SK-N-SH (cell line): ENCODE results near the gene PERM1. TPM values are rescaled to one million over a fixed set of nuclear protein-coding genes. Genes with fewer than 3 reads are reported as not detected.
"Not testable (repeated sequence)": the region's sequence is repeated elsewhere in the genome, so short reads cannot be mapped to it uniquely, and the experiment has no call there.

Experiments used
- CTCF ChIA-PET: fragments of 300-600, 350-600 bp; formaldehyde crosslinking; extraction: SDS; loops from one replicate; lab custom pipeline; 2021; lab: Yijun Ruan, JAX
- POLR2A ChIA-PET: fragments of 350-600 bp; sonication (Branson Sonifier 250); formaldehyde crosslinking; extraction: SDS; loops from one replicate; lab custom pipeline; 2020; ENCODE audit warnings: antibody characterized with exemption, inconsistent platforms; lab: Yijun Ruan, JAX
- DNase-seq: peaks from one replicate; pipeline ENCODE4 v3.0.0; 2012
- H2AFZ ChIP-seq: fragments of 200-600 bp; sonication (generic); 2 replicates; pipeline ENCODE4 v1.8.1; 2016; ENCODE audit warnings: antibody characterized with exemption, mild to moderate bottlenecking, low read depth
- H3F3A ChIP-seq: fragments of 200-600 bp; sonication (generic); replicated peaks from 2 replicates; pipeline ENCODE3; 2016; ENCODE audit warnings: antibody characterized with exemption, mild to moderate bottlenecking; ENCODE audit not compliant: insufficient read depth
- H3K27ac ChIP-seq, 2 experiments: fragments of 200-500 bp in 1 of 2; fragments of 200-600 bp in 1 of 2; sonication (Bioruptor generic) in 1 of 2; sonication (generic), shearing (Covaris generic) in 1 of 2; 2 replicates each; pipeline versions ENCODE4 v1.5.1 to v1.6.1; 2014 to 2016; ENCODE audit warnings: low read depth in 2 of 2, inconsistent platforms in 1 of 2, low read length in 1 of 2, mild to moderate bottlenecking in 1 of 2, mixed read lengths in 1 of 2
- H3K27me3 ChIP-seq: fragments of 200-600 bp; sonication (generic), shearing (Covaris generic); 2 replicates; pipeline ENCODE4 v1.6.1; 2016; ENCODE audit warnings: mixed run types; ENCODE audit not compliant: insufficient read depth
- H3K36me3 ChIP-seq, 2 experiments: fragments of 200-500 bp in 1 of 2; fragments of 200-600 bp in 1 of 2; sonication (Bioruptor generic) in 1 of 2; sonication (generic) in 1 of 2; replicated peaks in 1 of 2; 2 replicates each; pipeline versions ENCODE3 to v1.5.1; 2014 to 2016; ENCODE audit warnings: low read length in 1 of 2, mild to moderate bottlenecking in 1 of 2; ENCODE audit not compliant: insufficient read depth in 2 of 2, control insufficient read depth in 1 of 2
- H3K4me1 ChIP-seq, 2 experiments: fragments of 200-500 bp in 1 of 2; fragments of 200-600 bp in 1 of 2; sonication (Bioruptor generic) in 1 of 2; sonication (generic), shearing (Covaris generic) in 1 of 2; 2 replicates each; pipeline versions ENCODE4 v1.5.1 to v1.6.1; 2014 to 2016; ENCODE audit warnings: low read depth in 1 of 2, low read length in 1 of 2, mixed run types in 1 of 2; ENCODE audit not compliant: insufficient read depth in 2 of 2, control insufficient read depth in 1 of 2
- H3K4me2 ChIP-seq: fragments of 200-600 bp; sonication (generic), shearing (Covaris generic); 2 replicates; pipeline ENCODE4 v1.6.1; 2017; ENCODE audit warnings: mixed run types
- H3K4me3 ChIP-seq, 2 experiments: fragments of 200-500 bp in 1 of 2; fragments of 200-600 bp in 1 of 2; sonication (Bioruptor generic) in 1 of 2; sonication (generic), shearing (Covaris generic) in 1 of 2; 2 replicates each; pipeline versions ENCODE4 v1.5.1 to v1.8.1; 2014 to 2016; ENCODE audit warnings: low read depth in 2 of 2, inconsistent platforms in 1 of 2, low read length in 1 of 2, mild to moderate bottlenecking in 1 of 2, mixed read lengths in 1 of 2, moderate library complexity in 1 of 2
- H3K79me2 ChIP-seq: fragments of 200-600 bp; sonication (generic); 2 replicates; pipeline ENCODE4 v1.8.1; 2017; ENCODE audit warnings: mild to moderate bottlenecking; ENCODE audit not compliant: insufficient read depth
- H3K9ac ChIP-seq: fragments of 200-600 bp; sonication (generic); 2 replicates; pipeline ENCODE4 v1.6.1; 2017; ENCODE audit warnings: mixed run types
- H3K9me2 ChIP-seq: fragments of 200-600 bp; sonication (generic); 2 replicates; pipeline ENCODE4 v1.6.1; 2017; ENCODE audit warnings: mixed run types
- H3K9me3 ChIP-seq: fragments of 200-600 bp; sonication (generic); 2 replicates; pipeline ENCODE4 v1.6.1; 2017; ENCODE audit warnings: mixed run types, mild to moderate bottlenecking, moderate library complexity
- H4K20me1 ChIP-seq: fragments of 200-600 bp; sonication (generic); 2 replicates; pipeline ENCODE4 v1.6.1; 2017; ENCODE audit warnings: mild to moderate bottlenecking, mixed run types; ENCODE audit not compliant: insufficient read depth
- ELF1 ChIP-seq: IDR thresholded peaks from 2 replicates; pipeline ENCODE4 v1.4.0; 2012
- FOSL2 ChIP-seq: IDR thresholded peaks from 2 replicates; pipeline ENCODE4 v1.4.0; 2012; ENCODE audit warnings: low read depth, mild to moderate bottlenecking, moderate library complexity, borderline replicate concordance
- FOXM1 ChIP-seq: IDR thresholded peaks from 2 replicates; pipeline ENCODE4 v1.4.0; 2012; ENCODE audit warnings: low read depth, mild to moderate bottlenecking
- JUND ChIP-seq: IDR thresholded peaks from 2 replicates; pipeline ENCODE4 v1.4.0; 2012
- MXI1 ChIP-seq: IDR thresholded peaks from 2 replicates; pipeline ENCODE4 v1.6.1; 2012; ENCODE audit warnings: mild to moderate bottlenecking, low read depth, low read length, improper control_type of control experiment
- NRF1 ChIP-seq: IDR thresholded peaks from 2 replicates; pipeline ENCODE4 v1.6.1; 2012; ENCODE audit warnings: low read depth, mild to moderate bottlenecking, low read length
- SIN3A ChIP-seq: IDR thresholded peaks from 2 replicates; pipeline ENCODE4 v1.6.1; 2012; ENCODE audit warnings: low read depth, mild to moderate bottlenecking, low read length, moderate library complexity, borderline replicate concordance
- WGBS: methylation state at CpG from one replicate; pipeline ENCODE4 v1.1.6; 2017; ENCODE audit warnings: low lambda C conversion rate; 5-methylcytosine and 5-hydroxymethylcytosine counted together
- polyA plus RNA-seq, 3 experiments: library from polyadenylated mRNA; depleted of rRNA; stranded (reverse); fragments of >200 nt; gene quantifications; 2 replicates each; pipeline ENCODE4 v1.2.3, GENCODE V29; 2012

The PERM1 gene
- polyA plus RNA-seq, 1 of the 3 experiments (the other 2 are of a cell fraction): 0.25 TPM

DNA sequence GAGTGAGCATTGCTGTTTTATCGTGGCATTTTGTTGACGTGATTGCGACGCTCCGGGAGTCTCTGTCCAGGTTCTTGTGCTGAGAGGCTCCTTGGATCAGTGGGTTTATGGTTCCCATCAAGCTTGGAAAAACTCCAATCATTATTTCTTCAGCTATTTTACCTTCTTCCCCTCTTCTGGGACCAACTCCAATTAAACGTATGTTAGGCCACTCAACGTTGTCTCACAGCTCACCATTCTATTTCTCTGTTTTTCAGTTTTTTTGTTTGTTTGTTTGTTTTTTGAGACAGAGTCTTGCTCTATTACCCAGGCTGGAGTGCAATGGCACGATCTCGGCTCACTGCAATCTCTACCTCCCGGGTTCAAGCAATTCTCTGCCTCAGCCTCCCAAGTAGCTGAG, 10.0 kb upstream of the PERM1 start:
- TF ChIP-seq FOXM1 (no peak), NRF1 (no peak), FOSL2 (no peak), MXI1 (no peak), JUND (no peak), ELF1 (no peak)
- TF ChIP-seq, all 33 proteins: peak for 0
- Histone ChIP-seq H3K4me2 (no peak overlapping the region), H3F3A (no peaks in the 10 kb centered on the region), H3K36me3 (no peaks in the 10 kb centered on the region), H4K20me1 (no peaks in the 10 kb centered on the region), H2AFZ (no peak overlapping the region), H3K79me2 (no peaks in the 10 kb centered on the region), H3K9ac (no peak overlapping the region), H3K27ac (no peak overlapping the region), H3K9me3 (peaks cover 4% of the 10 kb centered on the region; the same call in 1 of the 2 replicates), H3K27me3 (peaks cover 16% of the 10 kb centered on the region; the same call in 1 of the 2 replicates), H3K9me2 (no peaks in the 10 kb centered on the region), H3K4me3 (no peak overlapping the region), H3K4me1 (peaks cover 0 to 3% of the 10 kb centered on the region in 2 experiments; a peak in 1 of 4 replicates)
- CTCF ChIA-PET: interaction anchor here (0.9 to 13.2 kb wide), 7 partner anchors 9 to 130 kb away, joined by 3 to 246 read pairs (median 6); partner anchors contain the start of gene PERM1
- DNase-seq: no peak
- POLR2A ChIA-PET: no interaction called here
- 90% methylated on average over 10 of the region's 10 CpGs for WGBS

DNA sequence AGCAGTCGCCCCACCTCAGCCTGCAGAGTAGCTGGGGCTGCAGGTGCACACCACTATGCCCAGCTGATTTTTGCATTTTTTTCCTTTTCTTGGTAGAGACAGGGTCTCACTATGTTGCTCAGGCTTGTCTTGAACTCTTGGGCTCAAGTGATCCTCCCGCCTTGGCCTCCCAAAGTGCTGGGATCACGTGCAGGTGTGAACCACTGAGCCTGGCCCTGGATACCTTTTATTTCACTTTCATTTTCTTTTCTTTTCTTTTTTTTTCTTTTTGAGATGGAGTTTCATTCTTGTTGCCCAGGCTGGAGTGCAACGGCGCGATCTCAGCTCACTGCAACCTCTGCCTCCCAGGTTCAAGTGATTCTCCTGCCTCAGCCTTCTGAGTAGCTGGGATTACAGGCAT, 9.4 kb upstream of the PERM1 start:
- H3K9me2 ChIP-seq, H3K27ac ChIP-seq, POLR2A ChIA-PET, H3K9me3 ChIP-seq, H4K20me1 ChIP-seq, H3K79me2 ChIP-seq, H3K36me3 ChIP-seq, H3F3A ChIP-seq, H2AFZ ChIP-seq, DNase-seq, H3K9ac ChIP-seq, H3K4me1 ChIP-seq, H3K4me2 ChIP-seq, H3K4me3 ChIP-seq: not testable (repeated sequence)
- peaks cover 16% of the 10 kb centered on the region; the same call in 1 of the 2 replicates for H3K27me3 ChIP-seq
- 81% methylated on average over 6 of the region's 6 CpGs for WGBS
- CTCF ChIA-PET: interaction anchor here (1.4 to 13.2 kb wide), 5 partner anchors 8 to 72 kb away, joined by 4 to 246 read pairs (median 10); partner anchors contain the start of gene PERM1

DNA sequence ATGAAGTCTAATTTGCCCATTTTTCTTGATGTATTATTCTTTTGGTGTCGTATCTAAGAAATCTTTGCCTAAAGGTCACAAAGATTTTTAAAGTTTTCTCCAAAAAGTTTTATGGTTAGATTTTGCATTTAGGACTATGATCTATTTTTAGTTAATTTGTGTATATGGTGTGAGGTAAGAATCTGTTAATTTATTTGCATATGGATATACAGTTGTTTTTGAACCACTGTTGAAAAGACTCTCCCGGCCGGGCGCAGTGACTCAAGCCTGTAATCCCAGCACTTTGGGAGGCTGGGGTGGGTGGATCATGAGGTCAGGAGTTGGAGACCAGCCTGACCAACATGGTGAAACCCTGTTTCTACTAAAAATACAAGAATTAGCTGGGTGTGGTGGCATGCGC, 6.2 kb upstream of the PERM1 start:
- H3K9me2 ChIP-seq, H3K4me2 ChIP-seq, H4K20me1 ChIP-seq, DNase-seq, H3K79me2 ChIP-seq, H3K27ac ChIP-seq, H3K9me3 ChIP-seq, POLR2A ChIA-PET, H3K36me3 ChIP-seq, H3F3A ChIP-seq, H2AFZ ChIP-seq, H3K4me3 ChIP-seq, H3K4me1 ChIP-seq, H3K9ac ChIP-seq: not testable (repeated sequence)
- WGBS: 65% methylated on average over 5 of the region's 5 CpGs
- CTCF ChIA-PET: interaction anchor here (6.0 kb wide), 1 partner anchor 14 kb away, joined by 36 read pairs; no protein-coding TSS in a partner anchor
- H3K27me3 ChIP-seq: peaks cover 30% of the 10 kb centered on the region; the same call in 1 of the 2 replicates

DNA sequence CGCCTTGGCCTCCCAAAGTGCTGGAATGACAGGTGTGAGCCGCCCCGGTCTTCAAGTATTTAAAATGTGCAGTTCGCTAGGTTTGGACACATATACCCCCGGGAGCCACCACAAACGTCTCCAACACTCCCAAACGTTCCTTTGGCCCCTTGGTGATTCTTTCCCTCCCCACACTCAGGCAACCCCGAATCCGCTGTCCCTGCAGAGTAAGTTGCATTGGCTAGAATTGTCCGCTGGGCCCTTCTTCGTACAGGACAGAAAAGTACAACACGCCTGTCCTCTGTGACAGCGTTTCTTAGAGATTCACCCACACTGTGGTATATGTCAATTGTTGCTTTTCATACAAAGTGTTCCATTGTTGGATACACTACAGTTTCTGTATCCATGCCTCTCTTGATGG, 3.2 kb upstream of the PERM1 start:
- ChIA-PET POLR2A (no interaction called here), CTCF (interaction anchor here (0.8 to 9.1 kb wide), 18 partner anchors 9 to 307 kb away, joined by 3 to 246 read pairs (median 6); partner anchors contain the start of genes AGRN, HES4 and ISG15)
- Histone ChIP-seq H3K9me3 (no peaks in the 10 kb centered on the region), H2AFZ (no peak overlapping the region), H3K27ac (no peak overlapping the region), H3K36me3 (no peaks in the 10 kb centered on the region), H3K27me3 (peaks cover 30% of the 10 kb centered on the region; the same call in 1 of the 2 replicates), H3K79me2 (no peaks in the 10 kb centered on the region), H4K20me1 (no peaks in the 10 kb centered on the region), H3F3A (no peaks in the 10 kb centered on the region), H3K9ac (no peak overlapping the region), H3K4me2 (no peak overlapping the region), H3K4me3 (no peak overlapping the region), H3K9me2 (no peaks in the 10 kb centered on the region), H3K4me1 (peaks cover 0 to 9% of the 10 kb centered on the region in 2 experiments; a peak in 1 of 4 replicates)
- DNase-seq: no peak
- WGBS: 42% methylated on average over 13 of the region's 13 CpGs
- TF ChIP-seq SIN3A (no peak), FOXM1 (no peak)
